Activated CD8-positive, alpha-beta memory T cell treated with anti-CD3 and anti-CD28 coated beads for 36 hours (primary cell): ENCODE measurements around the gene PDPK1. TPM values are rescaled to one million over a fixed set of nuclear protein-coding genes. Genes with fewer than 3 reads are reported as not detected.
"Not testable (repeated sequence)": the region's sequence is repeated elsewhere in the genome, so short reads cannot be mapped to it uniquely, and the experiment has no call there.

Source experiments
- CTCF ChIA-PET: fragments of 350-600 bp; sonication (Branson Sonifier 250); formaldehyde crosslinking; loops from one replicate; lab custom pipeline; 2021; ENCODE audit warnings: antibody characterized with exemption; lab: Charles Lee
- POLR2A ChIA-PET: fragments of 350-600 bp; sonication (Branson Sonifier 250); formaldehyde crosslinking; loops from one replicate; lab custom pipeline; 2021; ENCODE audit warnings: antibody characterized with exemption; lab: Charles Lee
- total RNA-seq, 2 experiments: library from RNA; stranded (reverse); gene quantifications; one replicate each; pipeline ENCODE4 v1.2.3, GENCODE V29; 2021

Gene PDPK1
- total RNA-seq, 2 experiments from 2014 or later = 47.9 to 49.2 TPM

- CTCF ChIA-PET, POLR2A ChIA-PET: not testable (repeated sequence)
Measured at GRCh38 chr16:2567506-2567905, 29.7 kb downstream of the PDPK1 start.

DNA sequence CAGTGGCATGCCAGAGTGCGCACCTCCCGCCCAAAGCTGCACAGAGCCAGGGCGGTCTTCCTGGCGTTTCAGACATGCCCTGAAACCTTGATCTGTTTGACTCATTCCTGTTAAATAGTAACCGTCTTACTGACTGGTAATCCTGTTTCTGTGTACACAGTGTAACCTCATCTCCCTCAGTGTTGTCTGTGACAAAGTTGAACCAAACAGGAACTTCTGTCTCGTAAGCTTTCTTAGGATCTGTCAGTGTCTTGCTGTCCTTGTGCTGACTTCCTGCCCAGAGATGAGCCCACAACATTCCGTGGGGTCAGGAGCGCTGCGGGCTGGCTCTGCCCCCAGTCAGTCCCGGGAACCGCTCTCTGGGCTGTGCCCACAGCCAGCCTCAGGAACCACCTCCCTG is 30.8 kb downstream of the PDPK1 start:
- POLR2A ChIA-PET, CTCF ChIA-PET: not testable (repeated sequence)

GRCh38 chr16:2572704-2573103 is 34.9 kb downstream of the PDPK1 start:
- POLR2A ChIA-PET, CTCF ChIA-PET: not testable (repeated sequence)

DNA sequence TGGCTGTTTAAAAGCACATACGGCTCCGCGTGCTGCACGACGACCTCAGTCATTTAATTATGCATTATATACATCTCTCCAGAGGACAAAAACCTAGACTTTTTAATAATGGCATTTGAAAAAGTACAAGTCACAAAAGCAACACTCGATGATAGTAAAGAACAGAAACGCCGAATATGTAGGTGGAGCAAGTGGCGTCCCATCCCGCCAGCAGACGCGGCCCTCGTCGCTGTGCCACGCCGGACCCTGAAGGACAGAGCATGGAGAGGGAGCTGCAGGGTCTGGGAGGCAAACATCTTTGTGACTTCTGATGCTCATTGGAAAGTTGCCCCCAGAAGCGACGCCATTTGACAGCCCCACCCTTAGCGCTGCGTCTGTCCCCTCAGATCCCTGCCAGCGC is 38.0 kb downstream of the PDPK1 start:
- POLR2A ChIA-PET = not testable (repeated sequence)

GRCh38 chr16:2577044-2577443 is 39.2 kb downstream of the PDPK1 start:
- POLR2A ChIA-PET, CTCF ChIA-PET: not testable (repeated sequence)

More for the DNA sequence above, 38.0 kb downstream of the PDPK1 start:
- CTCF ChIA-PET = not testable (repeated sequence)

GRCh38 chr16:2578905-2579304 is 41.1 kb downstream of the PDPK1 start:
- CTCF ChIA-PET, POLR2A ChIA-PET: not testable (repeated sequence)

DNA sequence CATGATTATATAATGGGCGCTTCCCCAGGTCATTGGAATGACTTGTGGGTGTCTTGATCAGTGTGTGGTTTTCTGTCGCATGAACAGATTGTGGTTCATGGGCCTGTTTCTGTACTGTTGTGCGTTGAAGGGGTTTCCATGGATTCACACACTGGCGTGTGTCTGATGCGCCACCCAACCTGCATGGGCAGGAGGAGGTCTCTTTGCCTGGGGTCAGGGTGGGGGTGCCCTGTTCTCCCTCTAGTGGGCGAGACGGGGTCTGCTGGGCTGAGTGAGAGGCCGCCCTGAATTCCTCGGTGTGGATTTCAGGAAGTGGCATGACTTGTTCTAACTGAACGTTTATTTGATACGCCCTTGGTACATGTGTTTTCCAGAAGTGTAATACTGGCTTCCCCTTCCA is 42.3 kb downstream of the PDPK1 start:
- CTCF ChIA-PET, POLR2A ChIA-PET: not testable (repeated sequence)

DNA sequence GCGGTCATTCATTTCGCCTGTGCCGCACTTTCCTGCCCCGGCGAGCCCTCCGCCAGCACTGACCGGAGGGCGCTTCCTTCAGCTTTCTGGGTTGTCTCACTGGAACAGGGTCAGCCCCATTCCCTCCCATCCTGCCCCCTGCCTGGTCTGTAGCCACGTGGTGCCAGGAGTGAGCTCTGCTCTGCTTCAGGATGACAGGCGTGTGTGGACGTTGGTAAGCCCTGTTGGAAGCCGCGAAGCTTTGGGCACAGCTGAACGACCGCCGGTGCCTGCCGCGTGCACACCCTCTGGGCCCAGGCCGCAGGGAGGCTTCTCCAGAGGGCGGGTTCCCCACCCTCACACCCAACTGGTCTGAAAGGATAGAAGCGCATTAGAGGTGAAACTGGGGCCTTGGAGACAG is 43.0 kb downstream of the PDPK1 start:
- CTCF ChIA-PET, POLR2A ChIA-PET: not testable (repeated sequence)

- ChIA-PET POLR2A (interaction anchor here (0.6 kb wide), 1 partner anchor 430 kb away, joined by 3 read pairs; no protein-coding TSS in a partner anchor), CTCF (no interaction called here)
Measured at GRCh38 chr16:2584729-2585650, 47.2 kb downstream of the PDPK1 start.

- POLR2A ChIA-PET = no interaction called here
- CTCF ChIA-PET = no interaction called here
Measured at GRCh38 chr16:2585651-2586081, 47.8 kb downstream of the PDPK1 start.

- ChIA-PET POLR2A (no interaction called here), CTCF (no interaction called here)
Measured at GRCh38 chr16:2586241-2586640, 48.4 kb downstream of the PDPK1 start.

DNA sequence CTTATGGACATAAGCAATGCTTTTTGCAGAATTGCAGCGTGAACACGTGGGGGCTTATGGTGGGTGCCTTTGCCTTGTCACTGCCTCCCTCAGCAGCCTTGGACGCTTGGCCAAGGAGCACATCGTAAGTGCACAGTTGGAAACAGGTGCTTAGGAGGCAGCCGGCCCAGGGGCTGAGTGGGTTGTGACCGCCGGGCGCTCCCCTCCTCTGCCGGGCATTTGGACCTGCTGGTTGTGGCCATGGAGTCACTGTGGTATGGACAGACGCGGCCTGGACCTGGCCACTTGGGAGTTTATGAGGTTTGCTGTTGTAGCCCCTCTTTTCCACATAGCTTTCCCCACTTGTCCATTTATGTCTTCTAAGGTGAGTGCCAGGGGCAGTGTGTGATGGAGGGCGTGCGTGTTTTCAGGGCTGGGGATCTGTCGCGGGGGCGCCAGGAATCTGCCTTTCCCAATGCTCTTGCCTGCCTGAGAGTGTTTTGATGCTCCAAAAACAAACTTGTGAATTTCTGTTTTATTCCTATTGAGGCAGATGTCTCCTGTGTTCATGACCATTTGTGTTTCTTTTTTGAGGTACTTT is 49.2 kb downstream of the PDPK1 start:
- ChIA-PET POLR2A (no interaction called here), CTCF (no interaction called here)

DNA sequence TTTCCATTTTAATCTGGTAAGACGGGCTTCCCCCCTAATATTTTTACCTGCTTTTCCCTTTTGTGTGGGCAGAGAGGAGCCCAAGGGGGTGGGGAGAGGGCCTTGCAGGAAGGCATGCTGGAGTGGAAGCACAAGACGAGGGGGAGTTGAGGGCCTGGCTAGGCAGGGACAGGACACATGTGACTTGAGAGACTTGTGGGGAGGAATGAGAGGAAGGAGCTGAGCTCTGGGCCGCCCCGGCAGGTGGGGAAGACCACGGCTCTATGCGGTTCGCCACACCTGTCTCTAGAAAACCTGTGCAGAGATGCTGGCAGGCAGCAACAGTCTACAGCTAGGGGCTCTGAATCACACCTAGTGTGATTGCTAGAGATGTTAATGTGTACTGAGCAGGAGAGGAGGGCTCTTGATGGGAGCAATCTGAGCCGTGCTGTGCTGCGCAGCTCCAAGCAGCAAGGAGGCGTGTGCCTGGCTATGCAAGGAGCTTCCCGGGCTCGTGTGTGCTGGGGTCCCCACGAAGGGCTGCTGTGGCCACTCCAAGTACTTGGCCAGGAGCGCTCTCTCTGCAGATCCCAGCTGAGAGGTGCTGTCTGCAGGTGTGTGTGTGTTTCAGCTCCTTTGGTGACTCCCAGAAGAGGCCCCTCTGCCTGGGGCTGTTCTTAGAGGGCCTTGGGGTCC is 50.2 kb downstream of the PDPK1 start:
- POLR2A ChIA-PET = no interaction called here
- CTCF ChIA-PET = interaction anchor here (0.6 kb wide), 1 partner anchor 653 kb away, joined by 4 read pairs; no protein-coding TSS in a partner anchor

GRCh38 chr16:2591476-2592240 is 53.8 kb downstream of the PDPK1 start:
- POLR2A ChIA-PET = interaction anchor here (0.6 kb wide), 1 partner anchor 89 kb away, joined by 3 read pairs; no protein-coding TSS in a partner anchor
- CTCF ChIA-PET = no interaction called here

- CTCF ChIA-PET = no interaction called here
- POLR2A ChIA-PET = no interaction called here
Measured at GRCh38 chr16:2592786-2593185, 55.0 kb downstream of the PDPK1 start.

DNA sequence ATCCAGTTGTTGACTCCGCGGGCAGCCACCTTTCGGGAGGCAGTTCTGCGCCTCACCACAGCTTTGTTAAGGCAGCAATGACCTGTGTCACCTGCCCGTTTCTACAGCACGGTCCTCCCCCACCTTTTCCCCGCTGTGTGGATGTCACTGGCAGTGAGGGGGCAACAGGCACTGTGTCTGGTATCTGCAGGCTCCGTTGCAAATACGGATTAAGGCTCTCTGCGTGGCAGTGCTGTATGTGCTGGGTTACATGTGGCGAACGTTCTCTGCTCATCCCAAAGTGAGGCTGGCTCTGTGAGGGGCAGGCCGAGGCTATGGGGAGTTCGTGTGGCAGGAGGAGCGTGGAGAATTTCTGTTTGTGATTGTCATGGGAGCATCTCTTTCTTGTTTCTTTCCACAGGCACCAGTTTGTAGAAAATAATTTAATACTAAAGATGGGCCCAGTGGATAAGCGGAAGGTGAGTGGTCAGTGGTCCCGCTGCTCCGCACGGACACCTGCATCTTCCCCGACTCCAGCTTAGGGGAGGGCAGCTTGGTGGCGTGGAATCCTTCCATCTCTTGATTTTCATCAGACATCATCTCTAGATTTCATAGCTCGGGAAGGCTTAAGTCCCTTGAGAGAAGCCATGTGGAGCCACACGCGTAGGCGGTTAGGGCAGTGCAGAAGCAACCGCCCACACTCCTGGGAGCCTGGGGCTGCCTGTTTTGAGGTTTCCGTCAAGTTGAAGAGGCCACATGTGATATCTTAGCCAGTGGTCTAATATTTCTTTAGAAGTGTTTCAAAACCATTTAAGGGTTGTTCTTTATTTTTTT is 57.8 kb downstream of the PDPK1 start:
- ChIA-PET CTCF (no interaction called here), POLR2A (no interaction called here)

DNA sequence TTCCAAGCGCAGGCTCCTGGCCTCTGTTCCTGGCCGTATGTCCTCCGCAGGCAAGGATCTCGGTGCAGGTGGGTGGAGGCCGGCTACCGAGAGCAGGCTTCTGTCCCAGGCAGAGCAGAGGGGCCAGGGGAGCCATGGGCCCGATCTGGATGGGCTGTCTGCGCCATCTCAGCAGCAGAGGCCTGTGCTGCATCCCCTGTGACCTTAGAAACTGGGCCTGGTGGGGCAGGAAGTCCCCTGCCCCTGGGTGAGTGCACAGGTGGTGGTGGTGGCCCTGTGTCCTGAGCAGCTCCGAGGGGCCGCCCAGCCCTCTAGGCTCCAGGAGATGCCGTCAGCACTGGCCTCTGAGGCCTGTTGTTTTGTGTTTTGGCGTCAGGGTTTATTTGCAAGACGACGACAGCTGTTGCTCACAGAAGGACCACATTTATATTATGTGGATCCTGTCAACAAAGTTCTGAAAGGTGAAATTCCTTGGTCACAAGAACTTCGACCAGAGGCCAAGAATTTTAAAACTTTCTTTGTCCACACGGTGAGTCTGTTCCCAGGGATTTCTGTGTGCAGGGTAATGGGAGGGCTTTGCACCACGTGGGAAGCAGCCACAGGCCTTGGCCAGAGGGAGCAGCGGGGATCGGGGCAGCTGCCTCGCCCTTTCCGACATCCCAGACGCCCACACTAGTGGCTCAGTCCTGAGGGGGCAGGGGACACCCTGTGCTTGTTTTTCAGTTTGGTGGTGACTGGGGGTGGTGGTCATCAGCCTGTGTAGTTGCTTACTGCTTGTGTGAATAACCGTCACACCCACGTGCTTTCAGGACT is 59.1 kb downstream of the PDPK1 start:
- ChIA-PET POLR2A (no interaction called here), CTCF (interaction anchor here (0.6 kb wide), 1 partner anchor 162 kb away, joined by 4 read pairs; no protein-coding TSS in a partner anchor)

DNA sequence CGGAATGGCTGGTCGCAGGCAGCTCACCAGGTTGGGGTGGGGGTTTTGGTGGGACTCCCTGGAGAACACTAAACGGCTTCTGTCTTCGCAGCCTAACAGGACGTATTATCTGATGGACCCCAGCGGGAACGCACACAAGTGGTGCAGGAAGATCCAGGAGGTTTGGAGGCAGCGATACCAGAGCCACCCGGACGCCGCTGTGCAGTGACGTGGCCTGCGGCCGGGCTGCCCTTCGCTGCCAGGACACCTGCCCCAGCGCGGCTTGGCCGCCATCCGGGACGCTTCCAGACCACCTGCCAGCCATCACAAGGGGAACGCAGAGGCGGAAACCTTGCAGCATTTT is 59.7 kb downstream of the PDPK1 start:
- ChIA-PET POLR2A (no interaction called here), CTCF (no interaction called here)
